K562 (cell line): Measurements from ENCODE around the gene DVL2. TPM values are rescaled to one million over a fixed set of nuclear protein-coding genes. Genes with fewer than 3 reads are reported as not detected.

ENCODE experiments used
- BRD9 ChIP-seq: fragments of 450-650 bp; IDR thresholded peaks from 2 replicates; pipeline ENCODE4 v1.6.1; 2018; ENCODE audit warnings: low read depth; ENCODE audit not compliant: partially characterized antibody
- CTCF ChIP-seq, 3 experiments: IDR thresholded peaks in 2 of 3; conservative IDR thresholded peaks in 1 of 3; 2 replicates each; pipeline ENCODE4 v1.5.1; 2011 to 2012; ENCODE audit warnings: low read length in 3 of 3, mild to moderate bottlenecking in 3 of 3, control low read depth in 2 of 3, improper control_type of control experiment in 1 of 3, inconsistent platforms in 1 of 3, low read depth in 1 of 3, mixed read lengths in 1 of 3, moderate library complexity in 1 of 3; ENCODE audit not compliant: insufficient read depth in 2 of 3
- MEF2A ChIP-seq: IDR thresholded peaks from 2 replicates; pipeline ENCODE4 v1.6.1; 2011; ENCODE audit warnings: low read depth, mild to moderate bottlenecking, low read length, moderate library complexity; ENCODE audit not compliant: control insufficient read depth
- NCOR1 ChIP-seq: fragments of 450-650 bp; IDR thresholded peaks from 2 replicates; pipeline ENCODE4 v1.6.1; 2016; ENCODE audit warnings: mild to moderate bottlenecking, moderate library complexity
- PHF21A ChIP-seq: fragments of 450-650 bp; IDR thresholded peaks from 2 replicates; pipeline ENCODE4 v1.6.1; 2017; ENCODE audit warnings: low read depth, borderline replicate concordance
- SMAD1 ChIP-seq: fragments of 150-350 bp; IDR thresholded peaks from 2 replicates; pipeline ENCODE4 v1.6.1; 2014; ENCODE audit warnings: low read length, low read depth; ENCODE audit not compliant: partially characterized antibody
- SRSF7 ChIP-seq: fragments of 200-400 bp; formaldehyde crosslinking; optimal IDR thresholded peaks from 2 replicates; pipeline ENCODE3; 2017; ENCODE audit warnings: mild to moderate bottlenecking, low read depth, low read length
- TARDBP ChIP-seq: fragments of 450-650 bp; IDR thresholded peaks from 2 replicates; pipeline ENCODE4 v1.6.1; 2016
- ZNF318 ChIP-seq, 2 experiments: fragments of 450-650 bp; IDR thresholded peaks; 2 replicates each; pipeline ENCODE4 v1.6.1; 2016; ENCODE audit warnings: mild to moderate bottlenecking in 2 of 2, borderline replicate concordance in 1 of 2, low read depth in 1 of 2, moderate library complexity in 1 of 2
- ZNF609 ChIP-seq: sonication (generic); formaldehyde crosslinking; IDR thresholded peaks from 2 replicates; pipeline ENCODE4 v1.8.1; 2023; ENCODE audit warnings: missing genetic modification reagents, mild to moderate bottlenecking, borderline replicate concordance
- polyA plus RNA-seq, 8 experiments: library from polyadenylated mRNA; depleted of rRNA in 4 of 8; stranded (reverse) in 5 of 8; unstranded in 3 of 8; fragments of >200 nt; fragmentation: Nextera tagmentation in 2 of 8; fragmentation: Illumina TruSeq in 1 of 8; extraction: Ambion mirVana in 2 of 8; extraction: Trizol in 1 of 8; gene quantifications; 2 replicates each; pipeline versions ENCODE4 v1.2.1 to v1.2.3, GENCODE V29; 2011 to 2014; ENCODE audit warnings: inconsistent platforms in 1 of 8, missing spikeins in 1 of 8
- total RNA-seq, 7 experiments: library from RNA; depleted of rRNA in 6 of 7; stranded (reverse); fragments of >200 nt in 6 of 7; fragmentation: Illumina TruSeq in 2 of 7; extraction: Trizol in 2 of 7; gene quantifications; 2 replicates each; pipeline versions ENCODE4 v1.2.1 to v1.2.3, GENCODE V29; 2011 to 2021; ENCODE audit warnings: low replicate concordance in 1 of 7

Gene DVL2
- total and polyA plus RNA-seq, 9 of the 15 experiments (the other 6 are each of a cell fraction or from before 2014, with no cell fraction given) = 1.3 to 49.5 (median 24.3) TPM

- no peak for TF ChIP-seq ZNF318 (IDR thresholded peaks at IDR 0.05; ENCODE audit: borderline replicate concordance in 1 of 2, low read depth in 1 of 2)
- no peak for TF ChIP-seq SRSF7
- peak; percentile 16; the same call in 1 of the 2 replicates for TF ChIP-seq NCOR1
- TF ChIP-seq PHF21A = peak; percentile 26; the same call in 1 of the 2 replicates
- TF ChIP-seq MEF2A = no peak
- TF ChIP-seq SMAD1 = peak; percentile 44
- peak in 2 of 3 experiments; percentile 27 to 39; a peak in 4 of 6 replicates for TF ChIP-seq CTCF (IDR thresholded peaks at IDR 0.05 in 2 of 3, conservative IDR thresholded peaks at IDR 0.05 in 1 of 3; ENCODE audit: insufficient read depth in 2 of 3, low read depth in 1 of 3, low read length in 3 of 3)
- TF ChIP-seq BRD9 = peak; percentile 58
- 0 out of 2 replicates have a peak, but pooled peaks have one; percentile 43 for TF ChIP-seq TARDBP
- 0 out of 2 replicates have a peak, but pooled peaks have one; percentile 55 for TF ChIP-seq ZNF609 (CRISPR knock-in tag)
These were observed 18.1 kb upstream of the DVL2 start, which contains the start of gene ELP5 (continued) for GRCh38 chr17:7252176-7253043.
